Activated CD4-positive, alpha-beta T cell treated with anti-CD3 and anti-CD28 coated beads, Interleukin-2, amount 50 U/mL, for 1 hour (primary cell): ENCODE measurements around the gene PSME3IP1.

Source experiments
- DNase-seq: peaks from one replicate; pipeline ENCODE4 v3.0.0-alpha.2; 2020

The PSME3IP1 gene

DNA sequence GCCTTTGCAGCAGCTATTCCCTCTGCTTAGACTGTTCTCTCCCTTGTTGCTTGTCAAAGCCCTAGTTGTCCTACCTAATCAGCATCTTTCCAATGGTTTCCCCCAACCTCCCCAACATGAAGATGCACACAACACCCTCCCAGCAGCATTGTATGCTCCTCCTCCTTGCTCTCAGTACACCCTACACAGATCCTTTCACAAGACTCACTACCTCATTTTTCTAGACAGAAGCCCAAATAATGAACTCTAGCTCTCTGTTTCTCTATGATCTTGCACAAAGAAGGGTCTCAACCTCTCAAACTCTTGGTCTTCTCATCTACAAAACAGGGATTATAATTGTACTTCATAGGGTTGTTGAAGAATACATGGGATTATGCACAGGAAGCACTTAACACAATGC, 19.4 kb downstream of the PSME3IP1 start:
- DNase-seq = no peak

DNA sequence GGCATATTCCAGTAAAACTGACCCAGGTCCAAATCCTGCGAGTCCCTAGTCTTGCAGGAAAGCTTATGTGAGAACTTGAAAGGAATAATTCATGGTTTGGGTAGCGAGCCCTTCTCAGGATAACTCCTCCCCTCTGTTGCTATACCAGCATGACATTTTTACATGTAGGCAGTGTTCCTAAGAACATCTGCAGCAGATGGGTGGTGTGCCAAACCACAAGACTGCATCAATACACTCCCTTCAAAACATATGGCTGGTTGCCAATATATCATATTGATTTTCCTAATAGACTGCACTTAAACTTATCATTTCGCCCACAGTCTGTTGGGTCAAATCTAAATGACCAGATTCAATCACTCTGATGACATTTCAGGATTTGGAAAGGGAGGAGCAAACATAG, 19.9 kb downstream of the PSME3IP1 start:
- no peak for DNase-seq

DNA sequence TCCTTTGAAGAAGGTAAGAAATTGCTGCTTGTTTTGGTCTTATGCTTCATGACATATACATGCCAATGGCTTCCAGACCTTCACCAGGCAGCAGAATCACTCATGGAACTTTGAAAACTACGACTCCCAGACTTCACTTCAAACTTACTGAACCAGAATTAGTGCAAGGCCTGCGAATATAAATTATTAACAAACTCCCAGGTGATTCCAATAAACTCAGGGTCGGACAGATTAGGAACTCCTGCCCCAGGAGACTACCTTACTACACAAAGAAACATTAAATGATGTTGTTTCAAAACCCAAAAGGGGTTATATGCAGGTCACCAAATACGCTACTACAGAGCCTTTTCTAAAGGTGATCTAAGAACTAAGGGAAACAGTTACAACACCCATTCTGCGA, 20.4 kb downstream of the PSME3IP1 start:
- DNase-seq = no peak

DNA sequence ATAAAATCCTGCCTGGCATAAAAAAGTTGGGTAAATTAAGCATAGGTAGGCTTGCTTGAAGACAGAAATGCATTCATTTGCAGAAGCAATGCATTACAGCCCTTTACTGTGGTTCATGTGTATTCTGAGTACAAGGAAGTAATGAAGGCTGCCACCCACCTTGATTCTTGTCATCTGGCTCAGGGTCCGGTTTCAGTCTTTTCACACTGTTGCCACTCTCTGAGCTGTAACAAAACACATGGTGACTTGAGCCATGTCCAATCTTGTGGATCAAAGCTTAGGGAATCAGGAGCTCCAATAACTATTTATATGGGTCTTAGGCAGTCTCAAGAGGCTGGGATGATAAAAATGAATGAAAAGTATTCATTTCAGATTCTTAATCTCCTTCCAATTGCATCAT, 22.0 kb downstream of the PSME3IP1 start:
- DNase-seq = no peak

DNA sequence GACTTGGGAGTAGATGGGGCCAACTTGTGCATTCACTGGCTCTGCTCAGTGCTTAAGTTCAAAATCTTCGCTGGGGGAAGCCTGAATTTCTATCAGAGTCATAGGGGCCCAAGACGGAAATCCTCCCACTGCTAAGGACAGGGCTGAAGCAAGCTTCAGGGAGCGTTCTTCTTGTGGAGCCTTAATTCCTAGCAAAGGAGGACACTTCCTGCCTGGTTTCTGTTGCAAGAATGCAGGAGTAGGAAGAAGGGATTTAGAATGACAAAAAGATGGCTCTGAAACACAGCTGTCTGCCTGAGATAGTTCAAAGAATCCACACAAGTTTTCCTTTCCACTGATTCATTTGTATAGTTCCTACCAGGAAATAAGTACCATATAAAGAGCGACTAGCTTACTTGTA, 26.4 kb downstream of the PSME3IP1 start:
- no peak for DNase-seq

DNA sequence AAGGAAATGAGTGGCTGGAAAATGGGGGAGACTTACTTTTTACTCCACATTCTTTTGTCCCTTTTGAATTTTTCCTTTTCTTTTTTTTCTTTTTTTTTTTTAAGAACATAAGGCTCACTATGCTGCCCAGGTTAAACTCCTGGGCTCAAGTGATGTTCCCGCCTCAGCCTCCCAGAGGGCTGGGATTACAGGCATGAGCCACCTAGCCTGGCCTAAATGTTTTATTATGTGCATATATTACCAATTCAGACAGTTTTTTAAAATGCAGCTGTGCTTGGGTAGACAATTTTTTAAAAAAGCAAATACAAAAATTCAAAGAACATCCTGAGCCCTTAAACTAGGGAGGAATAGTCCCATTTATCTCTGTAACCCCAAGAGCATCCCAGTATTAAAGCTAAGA, 28.3 kb downstream of the PSME3IP1 start:
- no peak for DNase-seq

DNA sequence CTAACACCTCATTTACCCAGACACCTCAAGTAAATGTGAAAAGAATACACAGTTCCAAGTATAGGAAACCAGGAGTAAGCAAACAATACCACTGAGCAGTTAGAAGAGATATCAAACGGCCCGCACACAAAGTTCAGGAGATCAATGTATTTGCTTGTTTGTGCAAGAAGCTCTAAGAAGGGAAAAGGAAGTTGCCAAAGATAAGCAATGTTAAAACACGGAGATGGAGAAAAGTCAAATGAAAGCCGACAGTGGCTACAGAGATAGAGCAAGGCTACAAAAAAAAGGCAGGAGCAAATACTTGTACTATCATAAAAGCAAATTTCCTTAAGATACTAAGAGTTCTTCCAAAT, 29.5 kb downstream of the PSME3IP1 start:
- DNase-seq = no peak

DNA sequence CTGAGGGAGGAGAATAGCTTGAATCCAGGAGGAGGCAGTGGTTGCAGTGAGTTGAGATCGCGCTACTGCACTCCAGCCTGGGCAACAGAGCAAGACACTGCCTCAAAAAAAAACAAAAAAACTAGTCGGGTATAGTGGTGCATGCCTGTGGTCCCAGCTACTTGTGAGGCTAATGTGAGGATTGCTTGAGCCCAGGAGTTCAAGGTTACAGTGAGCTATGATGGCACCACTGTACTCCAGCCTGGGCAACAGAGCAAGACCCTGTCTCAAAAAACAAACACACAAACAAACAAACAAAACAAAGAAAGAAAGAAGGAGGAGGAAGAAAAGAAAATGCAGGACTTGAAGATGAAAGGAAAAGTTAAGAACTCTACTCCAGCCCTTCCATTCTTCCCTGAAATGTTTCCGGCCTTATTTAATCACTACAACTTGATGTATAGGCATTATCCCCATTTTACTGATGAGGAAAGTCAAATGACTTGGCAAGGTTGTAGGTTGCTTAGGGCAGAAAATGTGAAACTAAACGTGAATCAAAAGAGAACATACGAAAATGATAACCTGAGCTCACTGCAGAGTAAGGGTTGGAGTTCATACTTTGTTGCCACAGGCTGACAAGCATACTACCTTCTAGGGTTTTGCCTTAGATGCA, 30.0 kb downstream of the PSME3IP1 start:
- no peak for DNase-seq

DNA sequence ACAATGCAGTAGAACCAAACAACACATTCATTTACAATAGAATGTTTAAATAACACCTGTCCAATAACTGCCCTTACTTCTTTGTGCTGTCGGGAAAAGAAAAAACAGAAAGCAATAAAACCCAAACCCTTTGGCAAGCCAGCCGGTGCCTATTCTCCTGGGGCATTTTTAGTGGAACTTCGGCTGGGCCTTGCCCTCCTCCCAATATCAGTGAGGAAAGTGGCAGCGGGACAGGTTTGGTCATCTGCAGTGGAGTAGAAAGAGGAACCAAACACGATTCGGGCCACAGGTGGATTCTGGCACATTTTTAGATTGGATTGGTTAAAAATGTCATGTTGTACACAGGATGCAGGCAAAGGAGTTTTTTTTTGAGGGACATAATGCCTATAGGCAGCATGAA, 32.0 kb downstream of the PSME3IP1 start:
- DNase-seq = no peak

DNA sequence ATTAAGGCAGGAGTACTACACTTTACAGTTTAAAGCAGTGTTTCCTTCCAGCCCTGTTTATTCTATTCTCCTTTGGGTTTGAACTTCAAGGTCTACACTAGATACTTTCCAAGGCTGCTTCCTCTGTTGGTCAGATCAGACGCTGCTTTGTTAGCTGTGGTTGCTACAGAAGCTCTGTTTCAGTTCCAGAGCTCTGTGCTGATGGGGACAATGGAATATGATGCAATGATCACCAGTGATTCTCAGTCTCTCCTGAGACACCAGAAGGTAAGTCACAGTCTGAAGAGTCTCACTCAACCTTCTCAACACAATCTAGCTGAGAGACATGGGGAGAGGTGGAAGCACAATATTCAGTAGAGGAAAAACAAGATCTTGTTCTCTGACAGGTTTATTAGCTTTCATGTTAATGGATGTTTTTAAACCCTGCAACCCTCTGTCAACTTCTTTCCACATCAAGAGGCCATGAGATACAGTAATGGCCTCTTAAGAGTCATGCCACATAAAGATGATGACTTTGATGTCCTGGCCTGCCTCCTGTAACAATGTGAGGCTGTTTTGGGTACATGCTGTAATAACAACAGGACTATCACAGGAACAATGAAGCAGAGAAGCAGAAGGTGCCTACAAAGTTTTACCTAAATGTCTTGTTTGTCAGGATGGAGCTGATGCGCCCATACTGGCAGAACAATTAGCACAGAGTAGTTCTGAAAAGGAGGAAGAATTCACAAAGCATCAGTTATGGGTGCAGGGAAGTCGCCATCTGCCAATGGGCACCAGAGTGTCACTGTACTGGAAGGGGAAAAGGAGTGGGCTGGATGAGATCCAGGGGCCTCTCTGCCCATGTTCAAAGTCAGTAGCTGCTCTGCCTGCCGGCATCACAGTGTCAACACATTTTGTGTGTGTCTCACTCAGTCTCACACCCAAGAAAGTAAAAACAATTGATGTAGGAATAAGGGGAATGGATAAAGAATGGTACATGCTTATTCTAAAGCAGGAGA, 33.4 kb downstream of the PSME3IP1 start:
- no peak for DNase-seq

DNA sequence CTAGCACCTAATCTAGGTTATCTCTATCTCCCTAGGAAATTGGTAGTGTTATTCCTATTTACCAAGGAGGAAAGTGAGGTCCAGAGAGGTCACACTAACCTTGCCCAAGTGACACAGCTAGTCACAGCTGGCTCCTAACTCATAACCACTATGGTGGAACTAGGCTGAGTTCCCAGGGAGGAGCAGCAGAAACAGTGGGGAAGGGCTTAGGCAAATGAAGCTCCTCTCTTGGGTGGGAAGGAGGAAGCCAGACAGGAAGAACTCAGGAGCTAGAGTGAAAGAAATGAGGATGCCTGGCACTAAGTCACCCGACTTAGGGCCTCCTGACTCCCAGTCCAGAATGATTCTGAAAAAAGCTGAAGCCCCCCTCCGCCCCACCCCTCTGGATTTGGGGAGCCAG, 34.5 kb downstream of the PSME3IP1 start:
- DNase-seq = no peak

DNA sequence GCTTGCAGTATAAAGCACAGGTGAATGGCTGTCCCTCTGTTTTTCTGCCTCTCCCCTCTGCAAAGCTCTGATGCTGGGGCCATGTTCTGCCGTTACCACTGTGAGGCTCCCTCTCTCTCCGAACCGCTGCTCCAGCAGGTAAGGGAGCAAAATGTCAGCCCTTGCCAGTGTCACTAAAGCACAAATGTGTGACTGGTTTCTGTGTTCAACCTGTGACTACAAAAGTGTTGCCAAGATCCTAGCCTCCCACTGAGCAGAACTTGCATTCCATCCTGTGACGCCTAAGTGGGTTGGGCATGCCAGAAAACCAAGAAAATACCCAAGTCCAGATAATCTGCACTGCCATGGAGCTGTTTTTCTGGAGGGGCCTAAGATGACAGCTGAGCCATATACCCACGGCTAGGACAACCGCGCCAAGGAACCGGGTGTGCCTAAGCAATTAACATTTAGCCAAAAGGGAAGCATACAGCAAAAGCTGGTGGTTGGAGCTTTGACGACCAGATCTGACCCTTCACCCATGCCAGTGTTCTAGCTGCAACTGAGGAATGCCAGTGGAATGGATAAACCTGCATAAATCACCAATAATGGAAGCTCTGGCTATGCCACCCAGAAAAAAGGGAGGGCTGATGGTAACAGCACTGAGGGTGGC, 35.0 kb downstream of the PSME3IP1 start:
- no peak for DNase-seq

DNA sequence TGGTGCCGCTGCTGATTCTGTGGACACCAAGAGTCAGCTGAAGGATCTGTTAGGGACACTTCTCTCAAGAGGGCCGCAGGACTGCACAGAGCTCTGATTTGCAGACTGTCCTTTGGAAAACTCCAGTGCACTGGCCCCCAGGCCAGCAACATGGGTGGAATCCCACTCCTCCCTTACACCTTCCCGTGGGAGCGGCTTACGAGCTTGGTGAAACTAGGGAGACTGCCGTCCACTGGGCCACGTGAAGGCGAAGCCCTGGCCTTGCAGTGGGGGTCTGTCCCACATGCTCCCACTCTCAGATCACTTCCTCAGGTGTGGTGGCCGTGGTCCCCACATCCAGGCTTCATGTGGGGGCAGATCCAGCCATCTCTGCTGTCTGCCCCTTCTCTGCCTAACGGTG, 36.4 kb downstream of the PSME3IP1 start:
- no peak for DNase-seq

DNA sequence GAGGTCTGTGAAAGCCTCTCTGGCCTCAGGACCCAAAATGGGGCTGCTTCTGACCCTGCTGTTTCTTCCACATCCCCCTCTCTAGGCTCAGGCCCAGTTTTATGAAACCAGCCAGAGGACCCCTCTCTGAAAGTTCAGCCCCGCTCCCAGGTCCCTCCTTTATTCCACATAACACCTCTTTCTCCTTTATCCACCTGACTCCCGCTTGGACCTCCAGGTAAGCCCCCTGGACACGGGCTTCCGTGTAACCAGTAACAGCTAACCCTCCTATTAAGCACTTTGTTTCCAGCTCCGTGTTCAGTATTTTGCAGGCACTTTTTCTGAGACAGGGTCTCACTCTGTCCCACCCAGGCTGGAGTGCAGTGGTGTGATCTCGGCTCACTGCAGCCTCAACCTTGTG, 37.4 kb downstream of the PSME3IP1 start:
- DNase-seq = no peak

DNA sequence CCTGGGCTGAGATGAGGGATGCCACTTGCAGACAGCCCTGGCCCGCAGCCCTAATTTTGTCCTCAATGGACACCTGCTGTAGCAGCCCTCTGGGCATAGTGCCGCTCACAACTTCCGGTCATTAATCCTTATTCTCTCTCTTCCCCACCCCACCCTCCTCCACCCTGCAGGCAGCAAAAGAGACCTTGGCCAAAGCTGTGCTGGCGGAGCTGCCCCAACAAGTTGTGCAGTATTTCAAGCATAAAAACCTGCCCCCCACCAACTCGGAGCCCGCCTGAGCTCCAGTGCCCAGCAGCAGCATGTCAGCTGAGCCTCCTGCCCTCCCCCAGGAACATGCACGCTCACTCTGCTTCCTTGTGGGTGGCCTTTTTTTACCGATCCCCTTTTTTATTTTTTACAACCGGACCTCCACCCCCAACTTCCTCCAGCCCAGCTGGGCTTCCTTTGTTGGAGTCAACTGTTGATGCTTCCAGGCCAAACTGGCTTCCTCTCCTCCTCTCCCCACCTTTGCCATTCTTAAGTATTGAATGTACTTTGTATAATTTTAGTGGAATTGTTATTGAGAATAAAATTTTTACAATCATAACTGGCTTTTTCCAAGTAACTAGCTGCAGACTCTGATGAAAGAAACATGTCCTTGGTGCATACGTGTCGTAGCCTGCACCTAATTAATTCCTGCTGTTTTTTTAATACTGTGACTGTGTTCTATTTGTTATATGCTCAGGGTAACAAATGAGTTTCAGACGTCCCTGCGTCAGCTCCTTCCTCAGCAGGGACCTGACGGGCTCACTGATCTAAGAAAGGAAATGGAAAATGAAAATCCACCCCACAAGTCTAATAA, 38.2 kb downstream of the PSME3IP1 start:
- DNase-seq = no peak

DNA sequence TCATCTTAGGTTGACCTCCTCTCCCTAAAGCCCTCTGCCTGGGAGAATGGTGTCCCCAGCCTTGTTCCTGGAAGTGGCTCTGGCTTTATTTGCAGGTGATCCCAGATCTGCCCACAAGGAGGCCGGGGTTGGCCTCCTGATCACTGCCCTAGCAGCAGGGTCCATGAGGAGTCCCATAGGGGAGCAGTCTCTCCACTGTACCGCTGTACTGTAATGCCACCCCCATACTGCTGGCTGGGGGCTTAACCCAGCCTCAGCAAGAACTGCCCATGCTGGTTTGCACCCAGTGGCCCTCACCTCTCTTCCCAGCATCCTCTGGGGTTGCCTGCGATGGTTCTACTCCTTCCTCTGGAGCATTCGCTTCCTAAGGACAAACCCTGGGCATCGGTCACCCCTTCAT, 39.1 kb downstream of the PSME3IP1 start:
- no peak for DNase-seq

DNA sequence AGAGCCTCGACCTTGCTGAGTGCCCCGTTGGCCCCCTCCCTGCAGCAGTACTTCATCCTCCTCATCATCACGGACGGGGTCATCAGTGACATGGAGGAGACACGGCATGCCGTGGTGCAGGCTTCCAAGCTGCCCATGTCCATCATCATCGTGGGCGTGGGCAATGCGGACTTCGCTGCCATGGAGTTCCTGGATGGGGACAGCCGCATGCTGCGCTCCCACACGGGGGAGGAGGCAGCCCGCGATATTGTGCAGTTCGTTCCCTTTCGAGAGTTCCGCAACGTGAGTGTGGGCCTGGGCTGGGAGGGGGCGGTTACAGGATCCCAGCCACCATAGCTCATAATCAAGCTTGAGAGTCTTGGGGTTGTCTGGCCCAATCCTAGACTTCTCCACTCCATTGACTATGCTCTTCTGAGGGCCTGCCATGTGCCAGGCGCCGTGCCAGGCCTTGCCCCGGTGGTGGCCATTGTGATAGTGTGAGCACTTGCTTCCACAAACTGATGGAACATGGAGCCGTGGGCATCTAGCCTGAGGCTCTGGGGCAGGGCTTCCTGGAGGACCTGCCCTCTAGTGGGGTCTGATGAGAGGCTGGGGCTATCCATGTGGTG, 39.7 kb downstream of the PSME3IP1 start:
- DNase-seq = no peak

DNA sequence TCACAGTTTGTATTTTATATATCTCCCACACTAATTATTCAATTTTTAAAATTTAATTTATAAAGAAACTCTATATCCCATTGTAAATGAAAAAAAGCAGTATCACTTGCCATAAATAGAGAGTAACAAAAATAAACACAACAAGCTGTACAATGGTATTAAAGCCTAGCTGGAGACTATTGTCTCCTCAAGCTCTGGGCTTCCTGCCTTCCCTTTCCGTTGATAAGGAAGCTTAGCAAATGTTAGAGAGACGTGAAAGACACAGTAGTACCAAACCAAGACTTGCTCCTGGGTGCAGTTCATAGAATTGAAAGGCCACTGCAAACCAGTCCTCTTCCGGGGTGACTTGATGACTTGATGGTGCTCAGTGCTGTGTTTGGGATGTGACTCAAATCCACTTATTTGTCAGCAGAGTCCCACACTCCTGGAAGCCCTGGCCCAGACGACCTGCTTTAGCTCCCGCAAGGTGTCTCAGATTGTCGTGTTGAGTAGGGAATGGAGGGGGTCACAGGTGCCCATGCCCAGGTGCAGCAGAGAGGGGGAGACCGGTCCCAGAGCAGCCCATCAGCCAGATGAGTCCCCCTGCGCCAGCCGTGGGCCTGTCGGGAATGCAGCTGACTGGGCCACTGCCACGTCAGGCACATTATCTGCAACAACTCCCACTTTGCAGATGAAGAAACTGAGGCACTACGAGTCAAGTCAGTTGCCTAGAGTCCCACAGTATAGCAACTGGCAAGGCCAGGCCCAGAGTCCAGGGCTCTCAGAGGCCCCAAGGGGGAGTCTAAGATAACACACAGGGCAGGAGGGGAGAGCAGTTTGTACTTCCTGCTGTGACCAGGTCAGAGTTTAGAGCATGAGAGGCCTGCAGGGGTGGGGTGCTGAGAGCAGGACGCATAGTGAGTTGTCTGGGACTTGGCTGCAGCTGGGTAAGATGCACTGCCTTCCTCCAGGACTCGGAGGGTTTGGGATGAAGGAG, 40.5 kb downstream of the PSME3IP1 start:
- no peak for DNase-seq

DNA sequence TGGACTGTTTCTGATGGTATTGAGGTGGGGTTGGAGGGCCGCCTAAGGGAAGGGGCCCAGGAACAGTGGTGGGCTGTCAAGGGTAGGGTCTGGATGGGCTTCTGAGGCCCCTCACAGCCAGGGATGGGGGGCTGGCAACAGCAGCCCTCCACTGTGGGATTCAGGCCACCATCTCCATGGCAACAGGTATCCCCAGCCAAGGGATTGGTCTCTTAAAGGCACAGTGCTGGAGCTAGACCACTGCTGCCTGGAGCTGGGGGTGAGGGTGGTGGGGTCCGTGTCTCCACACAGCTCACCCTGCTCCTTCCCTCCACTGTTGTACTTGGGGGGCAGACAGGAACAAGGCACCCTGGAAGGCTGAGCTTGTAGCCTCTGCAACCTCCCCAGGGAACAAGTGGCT, 41.8 kb downstream of the PSME3IP1 start:
- no peak for DNase-seq

DNA sequence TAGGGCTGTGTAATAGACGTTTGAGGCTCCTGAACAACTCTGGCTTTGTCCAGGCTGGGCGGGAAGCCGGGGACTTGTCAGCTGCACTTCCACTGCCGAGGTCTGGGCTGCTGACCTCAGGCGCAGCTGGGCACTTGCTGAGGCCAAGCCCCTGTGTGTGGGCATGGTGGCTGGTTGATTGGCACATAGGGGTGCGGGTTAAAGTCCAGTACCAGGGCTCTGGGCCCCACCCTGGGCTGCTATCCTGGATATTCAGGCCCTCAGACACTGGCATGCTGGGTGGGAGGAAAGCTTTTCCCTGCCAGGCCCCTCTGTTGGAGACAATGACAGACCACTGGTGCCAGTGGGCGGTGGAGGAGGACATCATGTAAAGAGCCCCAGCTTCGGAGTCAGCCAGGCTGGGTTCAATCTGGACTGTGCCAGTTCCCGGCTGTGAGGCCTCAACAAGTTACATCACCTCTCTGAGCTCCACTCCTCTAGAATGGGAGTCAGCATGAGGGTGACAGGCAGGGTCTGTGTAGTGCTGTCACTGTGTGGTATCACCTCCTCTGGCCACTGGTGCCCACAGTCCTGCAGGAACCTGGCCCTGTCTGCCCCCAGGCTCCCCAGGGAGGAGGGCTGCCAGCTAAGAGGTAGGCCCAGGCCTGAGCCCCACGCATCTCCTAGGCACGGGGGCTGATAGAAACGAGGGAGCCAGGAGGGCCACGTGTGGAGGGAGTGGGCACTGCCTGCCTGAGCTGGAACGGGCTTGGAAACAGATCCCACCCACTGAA, 42.5 kb downstream of the PSME3IP1 start:
- DNase-seq = no peak
